ENCODE measurements around the gene GRM1.

Gene GRM1

GRCh38 chr6:146028851-146029572 lies at the start of gene GRM1:
Gene GRM1 (plus strand): TSS chr6:146029062. CDS start chr6:146029518, 456 bp downstream.
- no peak for DNase-seq (ENCODE audit: insufficient read length, low spot score)
- no peak for FAIRE-seq

- DNase-seq (ENCODE audit: insufficient read length, low spot score) (no peak), FAIRE-seq (no peak)
Observed at GRCh38 chr6:146009338-146009737, 19.5 kb upstream of the GRM1 start.

- DNase-seq (ENCODE audit: insufficient read length, low spot score) (no peak), FAIRE-seq (no peak)
Observed at GRCh38 chr6:146014233-146014632, 14.6 kb upstream of the GRM1 start.

- no peak for DNase-seq (ENCODE audit: insufficient read length, low spot score)
- no peak for FAIRE-seq
Observed at GRCh38 chr6:146017672-146018071, 11.2 kb upstream of the GRM1 start.

GRCh38 chr6:146026873-146027272 lies 2.0 kb upstream of the GRM1 start:
- no peak for FAIRE-seq
- DNase-seq (ENCODE audit: insufficient read length, low spot score), result no peak

- FAIRE-seq, result no peak
- DNase-seq (ENCODE audit: insufficient read length, low spot score), result no peak
Observed at GRCh38 chr6:146027586-146028251, 1.1 kb upstream of the GRM1 start.

- FAIRE-seq (no peak), DNase-seq (ENCODE audit: insufficient read length, low spot score) (peak; percentile 12)
Observed at GRCh38 chr6:146028252-146028795, 538 bp upstream of the GRM1 start.

- FAIRE-seq (no peak), DNase-seq (ENCODE audit: insufficient read length, low spot score) (no peak)
Observed at GRCh38 chr6:146029573-146030184, 817 bp downstream of the GRM1 start.

- no peak for FAIRE-seq
Observed at GRCh38 chr6:146032387-146032786, 3.5 kb downstream of the GRM1 start.

GRCh38 chr6:146040360-146040759 lies 11.5 kb downstream of the GRM1 start:
- DNase-seq (ENCODE audit: insufficient read length, low spot score), result no peak
- no peak for FAIRE-seq

More at GRCh38 chr6:146032387-146032786, 3.5 kb downstream of the GRM1 start:
- no peak for DNase-seq (ENCODE audit: insufficient read length, low spot score)

- DNase-seq (ENCODE audit: insufficient read length, low spot score), result no peak
Observed at GRCh38 chr6:146041282-146041681, 12.4 kb downstream of the GRM1 start.

GRCh38 chr6:146047371-146047770 lies 18.5 kb downstream of the GRM1 start:
- DNase-seq (ENCODE audit: insufficient read length, low spot score) (no peak), FAIRE-seq (no peak)

More at GRCh38 chr6:146041282-146041681, 12.4 kb downstream of the GRM1 start:
- no peak for FAIRE-seq

GRCh38 chr6:146050168-146050567 lies 21.3 kb downstream of the GRM1 start:
- DNase-seq (ENCODE audit: insufficient read length, low spot score), result no peak
- no peak for FAIRE-seq

GRCh38 chr6:146056506-146056905 lies 27.6 kb downstream of the GRM1 start:
- no peak for FAIRE-seq
- no peak for DNase-seq (ENCODE audit: insufficient read length, low spot score)

GRCh38 chr6:146065690-146066089 lies 36.8 kb downstream of the GRM1 start:
- FAIRE-seq, result no peak
- no peak for DNase-seq (ENCODE audit: insufficient read length, low spot score)

- DNase-seq (ENCODE audit: insufficient read length, low spot score), result no peak
- FAIRE-seq, result no peak
Observed at GRCh38 chr6:146066506-146066905, 37.6 kb downstream of the GRM1 start.

GRCh38 chr6:146071781-146072180 lies 42.9 kb downstream of the GRM1 start:
- DNase-seq (ENCODE audit: insufficient read length, low spot score) (no peak), FAIRE-seq (no peak)

GRCh38 chr6:146077992-146078391 lies 49.1 kb downstream of the GRM1 start:
- FAIRE-seq, result no peak

GRCh38 chr6:146087386-146087785 lies 58.5 kb downstream of the GRM1 start:
- FAIRE-seq (no peak), DNase-seq (ENCODE audit: insufficient read length, low spot score) (no peak)

More at GRCh38 chr6:146077992-146078391, 49.1 kb downstream of the GRM1 start:
- DNase-seq (ENCODE audit: insufficient read length, low spot score), result no peak

- no peak for FAIRE-seq
Observed at GRCh38 chr6:146090474-146090873, 61.6 kb downstream of the GRM1 start.

GRCh38 chr6:146092961-146093686 lies 64.3 kb downstream of the GRM1 start:
- DNase-seq (ENCODE audit: insufficient read length, low spot score) (no peak), FAIRE-seq (no peak)

More at GRCh38 chr6:146090474-146090873, 61.6 kb downstream of the GRM1 start:
- DNase-seq (ENCODE audit: insufficient read length, low spot score), result no peak
